Measurements from ENCODE around the gene AP2A1. TPM values are rescaled to one million over a fixed set of nuclear protein-coding genes. Genes with fewer than 3 reads are reported as not detected.

The AP2A1 gene
- total and polyA plus RNA-seq, 10 of the 15 experiments (the other 5 are each of a cell fraction or from before 2014, with no cell fraction given) = 0.68 to 78.8 (median 33.8) TPM

- no peak for TF ChIP-seq ZNF622 (IDR thresholded peaks at IDR 0.05)
These were observed 26.2 kb downstream of the AP2A1 start (continued) for GRCh38 chr19:49792829-49793560.

GRCh38 chr19:49793561-49793840 lies 26.7 kb downstream of the AP2A1 start:
- ChIA-PET RAD21 (ENCODE audit: unreplicated experiment) (no interaction called here), SMC1A (ENCODE audit: uncharacterized antibody, unreplicated experiment) (no interaction called here), CTCF (no interaction called here), POLR2A (no interaction called here)
- Histone ChIP-seq H2AFZ (ENCODE audit: control insufficient read depth, low read depth, low read length) (no peak overlapping the region), H3K9ac (ENCODE audit: control insufficient read depth, insufficient read depth, low read length) (no peak overlapping the region), H3K79me2 (ENCODE audit: control insufficient read depth, insufficient read depth, low read length) (no peaks in the 10 kb centered on the region), H3K27me3 (replicated peaks in 1 of 2; ENCODE audit: control insufficient read depth in 2 of 2, insufficient read depth in 2 of 2, low read length in 1 of 2) (no peaks in the 10 kb centered on the region), H3K36me3 (ENCODE audit: control insufficient read depth in 2 of 2, insufficient read depth in 2 of 2, low read length in 1 of 2) (peaks cover 18 to 30% of the 10 kb centered on the region in 2 experiments; a peak in 3 of 4 replicates), H3K9me3 (replicated peaks; ENCODE audit: control insufficient read depth, insufficient read depth, low read length) (no peaks in the 10 kb centered on the region), H3K4me2 (ENCODE audit: control insufficient read depth, insufficient read depth) (no peak overlapping the region), H3K4me3 (no peak overlapping the region), H4K20me1 (ENCODE audit: control insufficient read depth, insufficient read depth) (no peaks in the 10 kb centered on the region), H3K27ac (ENCODE audit: control insufficient read depth, insufficient read depth) (no peak overlapping the region), H3K4me1 (ENCODE audit: control insufficient read depth, insufficient read depth, low read length) (no peaks in the 10 kb centered on the region)
- in situ Hi-C loops (cut with MboI) = no loop called here
- WGBS (ENCODE audit: insufficient coverage, insufficient replicate concordance, low lambda C conversion rate, missing lambda C conversion rate) = 79% methylated on average over 6 of the region's 6 CpGs
- DNase-seq (ENCODE audit: low read depth, low spot score) (no peak), ATAC-seq (no peak), FAIRE-seq (no peak)
- no TSS peak for BruUV-seq (replicated peaks)
- intact Hi-C loops (cut with micrococcal nuclease; ENCODE audit: unreplicated experiment) = no loop called here
- no peak for TF ChIP-seq PML (IDR thresholded peaks at IDR 0.05; ENCODE audit: low read length)
- TF ChIP-seq GATAD2B (conservative IDR thresholded peaks at IDR 0.05; ENCODE audit: low read depth) = no peak
- TF ChIP-seq SP1 (IDR thresholded peaks at IDR 0.05; ENCODE audit: low read depth, low read length) = no peak
- no peak for TF ChIP-seq MLLT1 (IDR thresholded peaks at IDR 0.05)
- TF ChIP-seq MYC (IDR thresholded peaks at IDR 0.05; ENCODE audit: insufficient read depth, insufficient read length, insufficient replicate concordance, low read length, severe bottlenecking) = no peak
- no peak for TF ChIP-seq TARDBP (IDR thresholded peaks at IDR 0.05; ENCODE audit: borderline replicate concordance)
- TF ChIP-seq NR2C2 (IDR thresholded peaks at IDR 0.05; ENCODE audit: borderline replicate concordance, control insufficient read depth, insufficient read length, low read depth) = no peak
- no peak for TF ChIP-seq FOXM1 (IDR thresholded peaks at IDR 0.05; ENCODE audit: low read depth, low read length)
- no peak for TF ChIP-seq SRF (IDR thresholded peaks at IDR 0.05; ENCODE audit: low read depth in 2 of 2, low read length in 2 of 2)
- no peak for TF ChIP-seq GABPA (IDR thresholded peaks at IDR 0.05; ENCODE audit: low read depth)
- no peak for TF ChIP-seq ZBTB4 (CRISPR knock-in tag; IDR thresholded peaks at IDR 0.05)
- no peak for TF ChIP-seq CEBPZ (IDR thresholded peaks at IDR 0.05; ENCODE audit: low read depth, low read length)
- no peak for TF ChIP-seq ZSCAN29 (IDR thresholded peaks at IDR 0.05)
- no peak for TF ChIP-seq WRNIP1 (IDR thresholded peaks at IDR 0.05; ENCODE audit: borderline replicate concordance, low read depth, low read length)
- TF ChIP-seq ZNF207 (IDR thresholded peaks at IDR 0.05; ENCODE audit: borderline replicate concordance) = no peak

All from GM12878 (cell line).